ENCODE data around the gene ARHGEF19. TPM values are rescaled to one million over a fixed set of nuclear protein-coding genes. Genes with fewer than 3 reads are reported as not detected.

The ARHGEF19 gene
- total and polyA plus RNA-seq, 10 of the 15 experiments (the other 5 are each of a cell fraction or from before 2014, with no cell fraction given), result 0.15 to 2.9 (median 0.67) TPM; not detected in 1

- no peak for TF ChIP-seq CUX1 (IDR thresholded peaks at IDR 0.05; ENCODE audit: insufficient replicate concordance, low read depth, low read length)
These were observed 56.7 kb downstream of the ARHGEF19 start, which contains the start of gene EPHA2 (continued) for GRCh38 chr1:16155537-16156410.

GRCh38 chr1:16153999-16154673 is 58.3 kb downstream of the ARHGEF19 start:
- Histone ChIP-seq H3K4me1 (ENCODE audit: control insufficient read depth, insufficient read depth, low read length) (peaks cover 8% of the 10 kb centered on the region), H2AFZ (ENCODE audit: control insufficient read depth, low read depth, low read length) (no peak overlapping the region), H3K27ac (ENCODE audit: control insufficient read depth, insufficient read depth) (no peak overlapping the region), H3K36me3 (ENCODE audit: control insufficient read depth in 2 of 2, insufficient read depth in 2 of 2, low read length in 1 of 2) (no peaks in the 10 kb centered on the region), H4K20me1 (ENCODE audit: control insufficient read depth, insufficient read depth) (no peaks in the 10 kb centered on the region), H3K4me2 (ENCODE audit: control insufficient read depth, insufficient read depth) (no peak overlapping the region; the same call in 1 of the 2 replicates), H3K79me2 (ENCODE audit: control insufficient read depth, insufficient read depth, low read length) (no peaks in the 10 kb centered on the region), H3K9ac (ENCODE audit: control insufficient read depth, insufficient read depth, low read length) (no peak overlapping the region), H3K4me3 (no peak overlapping the region), H3K9me3 (replicated peaks; ENCODE audit: control insufficient read depth, insufficient read depth, low read length) (no peaks in the 10 kb centered on the region), H3K27me3 (replicated peaks in 1 of 2; ENCODE audit: control insufficient read depth in 2 of 2, insufficient read depth in 2 of 2, low read length in 1 of 2) (peaks cover 3 to 6% of the 10 kb centered on the region in 2 experiments; a peak in 3 of 4 replicates)
- in situ Hi-C loops (cut with MboI), result no loop called here
- ChIA-PET SMC1A (ENCODE audit: uncharacterized antibody, unreplicated experiment) (no interaction called here), POLR2A (interaction anchor here (0.6 kb wide), 1 partner anchor 32 kb away, joined by 4 read pairs; no protein-coding TSS in a partner anchor), RAD21 (ENCODE audit: unreplicated experiment) (interaction anchor here (1.3 kb wide), 1 partner anchor 75 kb away, joined by 3 read pairs; no protein-coding TSS in a partner anchor), CTCF (interaction anchor here (0.7 to 3.0 kb wide), 2 partner anchors 14 to 72 kb away, joined by 3 to 13 read pairs; no protein-coding TSS in a partner anchor)
- WGBS (ENCODE audit: insufficient coverage, insufficient replicate concordance, low lambda C conversion rate, missing lambda C conversion rate), result 28% methylated on average over 17 of the region's 17 CpGs
- BruUV-seq (replicated peaks), result no TSS peak
- intact Hi-C loops (cut with micrococcal nuclease; ENCODE audit: unreplicated experiment), result no loop called here
- no peak for DNase-seq (ENCODE audit: low read depth, low spot score)
- no peak for ATAC-seq
- no peak for FAIRE-seq
- no peak for TF ChIP-seq HDAC2 (IDR thresholded peaks at IDR 0.05)
- no peak for TF ChIP-seq RUNX3 (IDR thresholded peaks at IDR 0.05; ENCODE audit: low read length)
- no peak for TF ChIP-seq PAX5 (IDR thresholded peaks at IDR 0.05; ENCODE audit: borderline replicate concordance, low read depth, low read length)
- TF ChIP-seq, protein P1, sequence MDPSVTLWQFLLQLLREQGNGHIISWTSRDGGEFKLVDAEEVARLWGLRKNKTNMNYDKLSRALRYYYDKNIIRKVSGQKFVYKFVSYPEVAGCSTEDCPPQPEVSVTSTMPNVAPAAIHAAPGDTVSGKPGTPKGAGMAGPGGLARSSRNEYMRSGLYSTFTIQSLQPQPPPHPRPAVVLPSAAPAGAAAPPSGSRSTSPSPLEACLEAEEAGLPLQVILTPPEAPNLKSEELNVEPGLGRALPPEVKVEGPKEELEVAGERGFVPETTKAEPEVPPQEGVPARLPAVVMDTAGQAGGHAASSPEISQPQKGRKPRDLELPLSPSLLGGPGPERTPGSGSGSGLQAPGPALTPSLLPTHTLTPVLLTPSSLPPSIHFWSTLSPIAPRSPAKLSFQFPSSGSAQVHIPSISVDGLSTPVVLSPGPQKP (IDR thresholded peaks at IDR 0.05; ENCODE audit: low read depth, low read length), result no peak
- TF ChIP-seq ZNF274 (IDR thresholded peaks at IDR 0.05; ENCODE audit: insufficient read depth, insufficient read length), result no peak
- TF ChIP-seq HCFC1 (IDR thresholded peaks at IDR 0.05; ENCODE audit: low read length), result no peak
- TF ChIP-seq JUND (IDR thresholded peaks at IDR 0.05; ENCODE audit: low read depth, low read length), result no peak
- no peak for TF ChIP-seq ZNF622 (IDR thresholded peaks at IDR 0.05)
- TF ChIP-seq, protein P2, sequence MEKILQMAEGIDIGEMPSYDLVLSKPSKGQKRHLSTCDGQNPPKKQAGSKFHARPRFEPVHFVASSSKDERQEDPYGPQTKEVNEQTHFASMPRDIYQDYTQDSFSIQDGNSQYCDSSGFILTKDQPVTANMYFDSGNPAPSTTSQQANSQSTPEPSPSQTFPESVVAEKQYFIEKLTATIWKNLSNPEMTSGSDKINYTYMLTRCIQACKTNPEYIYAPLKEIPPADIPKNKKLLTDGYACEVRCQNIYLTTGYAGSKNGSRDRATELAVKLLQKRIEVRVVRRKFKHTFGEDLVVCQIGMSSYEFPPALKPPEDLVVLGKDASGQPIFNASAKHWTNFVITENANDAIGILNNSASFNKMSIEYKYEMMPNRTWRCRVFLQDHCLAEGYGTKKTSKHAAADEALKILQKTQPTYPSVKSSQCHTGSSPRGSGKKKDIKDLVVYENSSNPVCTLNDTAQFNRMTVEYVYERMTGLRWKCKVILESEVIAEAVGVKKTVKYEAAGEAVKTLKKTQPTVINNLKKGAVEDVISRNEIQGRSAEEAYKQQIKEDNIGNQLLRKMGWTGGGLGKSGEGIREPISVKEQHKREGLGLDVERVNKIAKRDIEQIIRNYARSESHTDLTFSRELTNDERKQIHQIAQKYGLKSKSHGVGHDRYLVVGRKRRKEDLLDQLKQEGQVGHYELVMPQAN (conservative IDR thresholded peaks at IDR 0.05), result no peak
- no peak for TF ChIP-seq SREBF1 (IDR thresholded peaks at IDR 0.05; ENCODE audit: low read length)

All from GM12878 (cell line).